Upper lobe of left lung (tissue), 6 donors: ENCODE data around the gene HNRNPC. TPM values are rescaled to one million over a fixed set of nuclear protein-coding genes. Genes with fewer than 3 reads are reported as not detected.
"Not testable (repeated sequence)": the region's sequence is repeated elsewhere in the genome, so short reads cannot be mapped to it uniquely, and the experiment has no call there.

Experiments
- ATAC-seq, 2 donors: fragments of 200-7000 bp; cut with Tn5 transposase; one replicate each; pipeline ENCODE4 v1.9.1; 2022; ENCODE audit warnings: mild to moderate bottlenecking in 2 of 2, moderate library complexity in 2 of 2; ENCODE audit not compliant: low FRiP score in 2 of 2
- DNase-seq, 2 donors: peaks; one replicate each; pipeline ENCODE4 v3.0.0-alpha.2; 2019 to 2020
- H3K27ac ChIP-seq, 4 donors: fragments of 200-600 bp; sonication (generic); one replicate each; pipeline ENCODE4 v1.5.1; 2016 to 2019
- H3K27me3 ChIP-seq, 4 donors: fragments of 200-600 bp; sonication (generic); one replicate each; pipeline ENCODE4 v1.5.1; 2017 to 2019
- H3K36me3 ChIP-seq, 4 donors: fragments of 200-600 bp; sonication (generic); one replicate each; pipeline ENCODE4 v1.5.1; 2016 to 2019
- H3K4me1 ChIP-seq, 4 donors: fragments of 200-600 bp; sonication (generic); one replicate each; pipeline ENCODE4 v1.5.1; 2018 to 2019
- H3K4me3 ChIP-seq, 4 donors: fragments of 200-600 bp; sonication (generic); one replicate each; pipeline ENCODE4 v1.5.1; 2017 to 2019; ENCODE audit warnings: mild to moderate bottlenecking in 2 of 4, moderate library complexity in 1 of 4
- H3K9me3 ChIP-seq, 4 donors: fragments of 200-600 bp; sonication (generic); one replicate each; pipeline ENCODE4 v1.5.1; 2018 to 2019
- CTCF ChIP-seq, 6 experiments: fragments of 450-650 bp in 4 of 6; fragments of 200-600 bp in 2 of 6; sonication (generic) in 2 of 6; IDR thresholded peaks; one replicate each; pipeline ENCODE4 v1.5.1; 2016 to 2019; ENCODE audit warnings: antibody characterized with exemption in 6 of 6
- EP300 ChIP-seq, 4 donors: sonication (generic); formaldehyde crosslinking; IDR thresholded peaks; one replicate each; pipeline ENCODE4 v1.5.1; 2017; ENCODE audit warnings: antibody characterized with exemption in 4 of 4, control low read depth in 2 of 4
- POLR2A ChIP-seq, 4 donors: fragments of 450-650 bp; IDR thresholded peaks; one replicate each; pipeline ENCODE4 v1.5.1; 2016 to 2017; ENCODE audit warnings: antibody characterized with exemption in 4 of 4, mild to moderate bottlenecking in 2 of 4
- POLR2AphosphoS5 ChIP-seq, 2 donors: sonication (generic); formaldehyde crosslinking; IDR thresholded peaks; one replicate each; pipeline ENCODE4 v1.5.1; 2017; ENCODE audit warnings: antibody characterized with exemption in 2 of 2
- WGBS, 2 donors: methylation state at CpG; one replicate each; pipeline ENCODE4 v1.1.5; 2017 to 2018; 5-methylcytosine and 5-hydroxymethylcytosine counted together
- total RNA-seq, 6 donors: library from RNA; depleted of rRNA in 4 of 6; stranded (reverse); fragments of >200 nt in 4 of 6; gene quantifications; one replicate each; pipeline versions ENCODE4 v1.1.0 to v1.2.1, GENCODE V29; 2016 to 2021
- donor health status: DM: no; HTN: no; CAD: no; lungs with moderate emphysema.
- donor health status: DM: no; HTN: yes; CAD: no; lungs with severe emphysema.

The HNRNPC gene
- total RNA-seq, 6 donors from 2014 or later, result 119 to 390 (median 293) TPM

GRCh38 chr14:21287168-21287567, 17.9 kb upstream of the HNRNPC start:
- Histone ChIP-seq H3K4me3 (no peak overlapping the region), H3K9me3 (no peaks in the 10 kb centered on the region), H3K27me3 (no peaks in the 10 kb centered on the region), H3K36me3 (no peaks in the 10 kb centered on the region), H3K4me1 (no peaks in the 10 kb centered on the region), H3K27ac (no peak overlapping the region)
- TF ChIP-seq POLR2AphosphoS5 (IDR thresholded peaks at IDR 0.05) (no peak), POLR2A (IDR thresholded peaks at IDR 0.05) (no peak), EP300 (IDR thresholded peaks at IDR 0.05) (no peak), CTCF (IDR thresholded peaks at IDR 0.05) (no peak)
- WGBS, 2 donors, result 78 to 80% methylated on average over 6 of the region's 6 CpGs
- ATAC-seq, result no peak
- DNase-seq, result no peak

- 95 to 96% methylated on average over 2 of the region's 2 CpGs for WGBS, 2 donors
- H3K4me1 ChIP-seq, H3K9me3 ChIP-seq, DNase-seq, H3K4me3 ChIP-seq, H3K36me3 ChIP-seq, H3K27ac ChIP-seq, H3K27me3 ChIP-seq, ATAC-seq: not testable (repeated sequence)
Observed at GRCh38 chr14:21286516-21286915, 17.3 kb upstream of the HNRNPC start.

- H3K27me3 ChIP-seq, H3K4me3 ChIP-seq, ATAC-seq, H3K27ac ChIP-seq, H3K4me1 ChIP-seq, DNase-seq, H3K9me3 ChIP-seq, H3K36me3 ChIP-seq: not testable (repeated sequence)
- 75 to 90% methylated on average over 8 of the region's 8 CpGs for WGBS, 2 donors
Observed at GRCh38 chr14:21281917-21282316, 12.7 kb upstream of the HNRNPC start.

- TF ChIP-seq EP300 (IDR thresholded peaks at IDR 0.05) (no peak), POLR2AphosphoS5 (IDR thresholded peaks at IDR 0.05) (no peak), CTCF (IDR thresholded peaks at IDR 0.05) (no peak), POLR2A (IDR thresholded peaks at IDR 0.05) (no peak)
- Histone ChIP-seq H3K36me3 (no peaks in the 10 kb centered on the region), H3K4me3 (no peak within 1 kb of the TSS), H3K27me3 (no peaks in the 10 kb centered on the region), H3K27ac (no peak within 1 kb of the TSS), H3K9me3 (no peaks in the 10 kb centered on the region), H3K4me1 (no peaks in the 10 kb centered on the region)
- DNase-seq (no peak), ATAC-seq (no peak)
- 83 to 85% methylated on average over 2 of the region's 2 CpGs for WGBS, 2 donors
Observed at GRCh38 chr14:21279783-21280182, 10.5 kb upstream of the HNRNPC start, which contains the start of gene RPGRIP1. RPGRIP1 (plus strand) TSS chr14:21280083; CDS start chr14:21287977, 7,894 bp downstream.

- 79 to 85% methylated on average over 4 of the region's 4 CpGs for WGBS, 2 donors
Observed at GRCh38 chr14:21278632-21279031, 9.4 kb upstream of the HNRNPC start.

More at GRCh38 chr14:21278632-21279031, 9.4 kb upstream of the HNRNPC start:
- no peak for DNase-seq
- no peak for ATAC-seq
- H3K4me1 ChIP-seq, result no peaks in the 10 kb centered on the region
- H3K4me3 ChIP-seq, result no peak overlapping the region
- no peaks in the 10 kb centered on the region for H3K27me3 ChIP-seq
- H3K9me3 ChIP-seq, result no peaks in the 10 kb centered on the region
- no peak overlapping the region for H3K27ac ChIP-seq
- no peak for TF ChIP-seq EP300 (IDR thresholded peaks at IDR 0.05)
- TF ChIP-seq CTCF (IDR thresholded peaks at IDR 0.05), result no peak
- TF ChIP-seq POLR2AphosphoS5 (IDR thresholded peaks at IDR 0.05), result no peak
- TF ChIP-seq POLR2A (IDR thresholded peaks at IDR 0.05), result no peak
- H3K36me3 ChIP-seq, result no peaks in the 10 kb centered on the region
